Neural progenitor cell (in vitro differentiated cells): ENCODE data around the gene LPP. TPM values are rescaled to one million over a fixed set of nuclear protein-coding genes. Genes with fewer than 3 reads are reported as not detected.
A peak's percentile ranks its signal among the peaks of the same experiment; 100 is the strongest.

Experiments
- DNase-seq: peaks from one replicate; pipeline ENCODE4 v3.0.0-alpha.2; 2016; ENCODE audit warnings: low spot score
- H2AFZ ChIP-seq: fragments of 200-600 bp; sonication (generic); replicated peaks from 2 replicates; pipeline ENCODE4 v1.6.1; 2016; ENCODE audit warnings: antibody characterized with exemption
- H3F3A ChIP-seq: fragments of 200-600 bp; sonication (generic); 2 replicates; pipeline ENCODE4 v1.6.1; 2016; ENCODE audit warnings: antibody characterized with exemption, low read depth
- H3K27ac ChIP-seq: fragments of 200-600 bp; sonication (generic); 2 replicates; pipeline ENCODE4 v1.5.1; 2016; ENCODE audit warnings: mild to moderate bottlenecking
- H3K27me3 ChIP-seq: fragments of 200-600 bp; sonication (generic); 2 replicates; pipeline ENCODE4 v1.6.1; 2016; ENCODE audit warnings: mild to moderate bottlenecking, moderate library complexity
- H3K36me3 ChIP-seq: fragments of 200-600 bp; sonication (generic); 2 replicates; pipeline ENCODE4 v1.5.1; 2016
- H3K4me1 ChIP-seq: fragments of 200-600 bp; sonication (generic); 2 replicates; pipeline ENCODE4 v1.6.1; 2016; ENCODE audit warnings: mixed run types
- H3K4me2 ChIP-seq: fragments of 200-600 bp; sonication (generic); 2 replicates; pipeline ENCODE4 v1.6.1; 2016
- H3K4me3 ChIP-seq: fragments of 200-600 bp; sonication (generic); 2 replicates; pipeline ENCODE4 v1.5.1; 2016
- H3K79me2 ChIP-seq: fragments of 200-600 bp; sonication (generic); 2 replicates; pipeline ENCODE4 v1.6.1; 2016; ENCODE audit warnings: low read depth
- H3K9ac ChIP-seq: fragments of 200-600 bp; sonication (generic); 2 replicates; pipeline ENCODE4 v1.6.1; 2016
- H3K9me3 ChIP-seq: fragments of 200-600 bp; sonication (generic); 2 replicates; pipeline ENCODE4 v1.5.1; 2016; ENCODE audit warnings: low read depth
- H4K20me1 ChIP-seq: fragments of 200-600 bp; sonication (generic); 2 replicates; pipeline ENCODE4 v1.6.1; 2016; ENCODE audit warnings: low read depth
- H3K27ac Mint-ChIP-seq: 3 replicates; pipeline ENCODE4 v1.8.0; 2021; ENCODE audit warnings: mixed read lengths
- H3K27me3 Mint-ChIP-seq: 2 replicates; pipeline ENCODE4 v1.8.0; 2022; ENCODE audit warnings: low read depth, mild to moderate bottlenecking, inconsistent platforms, moderate library complexity, mixed read lengths; ENCODE audit not compliant: insufficient read depth
- H3K36me3 Mint-ChIP-seq: 3 replicates; pipeline ENCODE4 v1.8.0; 2021; ENCODE audit warnings: mixed read lengths
- H3K4me1 Mint-ChIP-seq: 3 replicates; pipeline ENCODE4 v1.8.0; 2021; ENCODE audit warnings: mixed read lengths
- H3K4me3 Mint-ChIP-seq: 3 replicates; pipeline ENCODE4 v1.8.0; 2021; ENCODE audit warnings: mild to moderate bottlenecking, moderate library complexity, mixed read lengths
- H3K9me3 Mint-ChIP-seq: 3 replicates; pipeline ENCODE4 v1.8.0; 2020; ENCODE audit warnings: mixed read lengths
- EZH2 ChIP-seq: fragments of 200-600 bp; sonication (generic); IDR thresholded peaks from 2 replicates; pipeline ENCODE4 v1.6.1; 2017; ENCODE audit warnings: antibody characterized with exemption, mild to moderate bottlenecking, moderate library complexity
- EZH2phosphoT487 ChIP-seq: fragments of 200-600 bp; sonication (generic); IDR thresholded peaks from 2 replicates; pipeline ENCODE4 v1.6.1; 2017; ENCODE audit warnings: antibody characterized with exemption
- total RNA-seq: library from RNA; depleted of rRNA; stranded (reverse); fragments of >200 nt; gene quantifications from 2 replicates; pipeline ENCODE4 v1.2.3, GENCODE V29; 2015; ENCODE audit warnings: low replicate concordance
- TF ChIP-seq, protein P1 (sequence below): fragments of 200-600 bp; sonication (generic); IDR thresholded peaks from 2 replicates; pipeline ENCODE4 v1.5.1; 2017; ENCODE audit warnings: antibody characterized with exemption, mild to moderate bottlenecking

LPP gene
- total RNA-seq, 1 donor from 2014 or later = 18.9 TPM

DNA sequence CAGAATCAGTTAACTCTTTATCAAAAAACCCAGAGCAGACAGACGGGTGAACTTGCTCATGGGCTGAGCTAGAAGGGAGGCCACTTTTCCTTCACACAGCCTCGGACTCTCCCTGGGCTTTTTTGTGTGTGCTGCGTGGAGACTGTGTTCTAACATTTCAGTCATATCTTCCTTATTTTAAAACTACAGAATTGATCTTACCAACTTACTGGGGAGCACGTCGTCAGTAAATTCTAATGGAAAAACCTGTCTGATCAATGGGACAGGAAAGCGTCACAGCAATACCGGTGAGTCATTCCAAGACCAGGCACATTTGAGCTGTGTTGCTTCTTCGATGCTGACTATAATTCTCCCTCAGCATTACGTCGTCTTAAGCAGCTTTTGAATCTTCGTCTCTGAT is 145.1 kb downstream of the LPP start:
- H3K27ac Mint-ChIP-seq = peak overlapping the region; percentile 89
- peaks cover 4% of the 10 kb centered on the region for H4K20me1 ChIP-seq
- peaks cover 58% of the 10 kb centered on the region for H3K4me1 Mint-ChIP-seq
- TF ChIP-seq EZH2phosphoT487 (no peak), EZH2 (no peak)
- TF ChIP-seq, protein P1, sequence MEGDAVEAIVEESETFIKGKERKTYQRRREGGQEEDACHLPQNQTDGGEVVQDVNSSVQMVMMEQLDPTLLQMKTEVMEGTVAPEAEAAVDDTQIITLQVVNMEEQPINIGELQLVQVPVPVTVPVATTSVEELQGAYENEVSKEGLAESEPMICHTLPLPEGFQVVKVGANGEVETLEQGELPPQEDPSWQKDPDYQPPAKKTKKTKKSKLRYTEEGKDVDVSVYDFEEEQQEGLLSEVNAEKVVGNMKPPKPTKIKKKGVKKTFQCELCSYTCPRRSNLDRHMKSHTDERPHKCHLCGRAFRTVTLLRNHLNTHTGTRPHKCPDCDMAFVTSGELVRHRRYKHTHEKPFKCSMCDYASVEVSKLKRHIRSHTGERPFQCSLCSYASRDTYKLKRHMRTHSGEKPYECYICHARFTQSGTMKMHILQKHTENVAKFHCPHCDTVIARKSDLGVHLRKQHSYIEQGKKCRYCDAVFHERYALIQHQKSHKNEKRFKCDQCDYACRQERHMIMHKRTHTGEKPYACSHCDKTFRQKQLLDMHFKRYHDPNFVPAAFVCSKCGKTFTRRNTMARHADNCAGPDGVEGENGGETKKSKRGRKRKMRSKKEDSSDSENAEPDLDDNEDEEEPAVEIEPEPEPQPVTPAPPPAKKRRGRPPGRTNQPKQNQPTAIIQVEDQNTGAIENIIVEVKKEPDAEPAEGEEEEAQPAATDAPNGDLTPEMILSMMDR = no peak
- H3K4me3 Mint-ChIP-seq = no peak overlapping the region
- peaks cover 2% of the 10 kb centered on the region for H3K27me3 Mint-ChIP-seq
- H3K4me3 ChIP-seq = no peak overlapping the region
- peaks cover 5% of the 10 kb centered on the region for H3K36me3 Mint-ChIP-seq
- no peaks in the 10 kb centered on the region for H3K9me3 ChIP-seq
- peak overlapping the region; percentile 45 for H3K4me2 ChIP-seq
- H2AFZ ChIP-seq = no peak overlapping the region
- peaks cover 4% of the 10 kb centered on the region for H3K9me3 Mint-ChIP-seq
- peaks cover 3% of the 10 kb centered on the region for H3K79me2 ChIP-seq
- H3K36me3 ChIP-seq = no peaks in the 10 kb centered on the region
- no peak overlapping the region for H3K9ac ChIP-seq
- peaks cover 62% of the 10 kb centered on the region for H3K4me1 ChIP-seq
- no peak for DNase-seq
- H3F3A ChIP-seq = peaks cover 28% of the 10 kb centered on the region
- H3K27ac ChIP-seq = peak overlapping the region; percentile 79
- no peaks in the 10 kb centered on the region for H3K27me3 ChIP-seq

DNA sequence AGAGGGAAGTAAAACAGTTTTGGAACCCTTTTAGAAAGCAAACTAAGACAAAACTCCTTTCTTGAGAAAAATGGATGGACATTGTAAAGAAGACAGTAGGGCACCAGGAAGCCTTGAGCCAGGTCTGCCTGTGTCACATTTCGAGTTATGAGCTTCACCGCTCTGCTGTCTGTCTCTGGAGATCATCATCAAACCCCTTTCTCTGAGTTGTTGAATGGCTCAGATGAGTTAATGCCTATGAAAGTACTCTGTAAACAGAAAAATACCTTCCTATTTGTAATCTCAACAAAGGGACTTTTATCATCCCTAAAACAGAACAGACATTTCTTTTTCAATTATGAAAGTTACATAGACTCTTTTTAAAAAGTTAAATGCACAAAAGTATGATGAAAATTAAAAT is 145.8 kb downstream of the LPP start:
- Mint-ChIP-seq H3K36me3 (peaks cover 5% of the 10 kb centered on the region), H3K27ac (peak overlapping the region; percentile 89), H3K4me1 (peaks cover 57% of the 10 kb centered on the region), H3K27me3 (peaks cover 2% of the 10 kb centered on the region), H3K4me3 (no peak overlapping the region), H3K9me3 (peaks cover 4% of the 10 kb centered on the region)
- H3K9ac ChIP-seq = no peak overlapping the region
- peak overlapping the region; percentile 45 for H3K4me2 ChIP-seq
- peaks cover 57% of the 10 kb centered on the region for H3K4me1 ChIP-seq
- H4K20me1 ChIP-seq = peaks cover 4% of the 10 kb centered on the region
- H3F3A ChIP-seq = peaks cover 28% of the 10 kb centered on the region
- H3K36me3 ChIP-seq = no peaks in the 10 kb centered on the region
- H3K27ac ChIP-seq = no peak overlapping the region
- peaks cover 3% of the 10 kb centered on the region for H3K79me2 ChIP-seq
- DNase-seq = no peak
- no peak overlapping the region for H3K4me3 ChIP-seq
- TF ChIP-seq EZH2 = no peak
- TF ChIP-seq, protein P1 = no peak
- TF ChIP-seq EZH2phosphoT487 = no peak
- H3K9me3 ChIP-seq = no peaks in the 10 kb centered on the region
- H3K27me3 ChIP-seq = no peaks in the 10 kb centered on the region
- H2AFZ ChIP-seq = no peak overlapping the region

DNA sequence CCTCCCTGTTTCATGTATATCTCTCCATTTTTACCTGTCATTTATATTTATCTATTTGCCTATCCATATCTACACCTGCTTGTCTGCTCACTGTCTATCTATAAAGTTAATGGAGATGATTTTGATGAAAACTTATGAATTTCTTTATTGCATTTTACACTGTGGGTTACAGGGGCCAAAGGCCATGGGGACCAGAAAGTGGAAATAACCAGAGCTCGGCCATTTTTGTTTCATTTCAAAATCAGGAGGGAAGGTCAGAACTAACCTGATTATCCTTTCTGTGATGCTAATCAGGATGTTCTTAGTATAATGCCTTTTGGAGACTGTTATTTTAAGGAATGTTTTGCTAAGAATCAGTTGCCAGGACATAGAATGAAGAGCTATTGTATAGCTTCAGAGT is 147.2 kb downstream of the LPP start:
- H3K4me1 Mint-ChIP-seq = peaks cover 49% of the 10 kb centered on the region
- H3K4me2 ChIP-seq = peak overlapping the region; percentile 7
- no peaks in the 10 kb centered on the region for H4K20me1 ChIP-seq
- peaks cover 53% of the 10 kb centered on the region for H3K4me1 ChIP-seq
- peaks cover 10% of the 10 kb centered on the region for H3K36me3 Mint-ChIP-seq
- no peak overlapping the region for H3K27ac ChIP-seq
- no peak overlapping the region for H2AFZ ChIP-seq
- TF ChIP-seq EZH2 = no peak
- no peak for TF ChIP-seq EZH2phosphoT487
- TF ChIP-seq, protein P1 = no peak
- DNase-seq = no peak
- no peak overlapping the region for H3K4me3 Mint-ChIP-seq
- H3K4me3 ChIP-seq = no peak overlapping the region
- H3K79me2 ChIP-seq = peaks cover 3% of the 10 kb centered on the region
- no peak overlapping the region for H3K9ac ChIP-seq
- H3K9me3 Mint-ChIP-seq = peaks cover 8% of the 10 kb centered on the region
- H3K27ac Mint-ChIP-seq = no peak overlapping the region
- peaks cover 28% of the 10 kb centered on the region for H3F3A ChIP-seq
- H3K36me3 ChIP-seq = no peaks in the 10 kb centered on the region
- H3K27me3 Mint-ChIP-seq = peaks cover 2% of the 10 kb centered on the region
- H3K9me3 ChIP-seq = no peaks in the 10 kb centered on the region
- no peaks in the 10 kb centered on the region for H3K27me3 ChIP-seq
